Natural killer cell (primary cell): ENCODE measurements around the gene ACSBG1. TPM values are rescaled to one million over a fixed set of nuclear protein-coding genes. Genes with fewer than 3 reads are reported as not detected.

Experiments
- ATAC-seq, 3 donors: fragments of 150-1000 bp in 2 of 3; fragments of 200-7000 bp in 1 of 3; cut with Tn5 transposase; 1 replicate in 1 of 3; 2 replicates in 2 of 3; pipeline ENCODE4 v1.10.0; 2021; ENCODE audit warnings: mild to moderate bottlenecking in 2 of 3, moderate library complexity in 2 of 3
- DNase-seq, 2 donors: peaks; one replicate each; pipeline versions ENCODE4 v3.0.0 to v3.0.0-alpha.2; 2013 to 2021; ENCODE audit warnings: mixed read lengths in 1 of 2
- H3K27ac ChIP-seq: one replicate; pipeline ENCODE4 v1.5.1; 2013; ENCODE audit warnings: mild to moderate bottlenecking, low read length
- H3K27me3 ChIP-seq: one replicate; pipeline ENCODE4 v1.6.1; 2013; ENCODE audit warnings: low read length; ENCODE audit not compliant: control insufficient read depth, insufficient read depth
- H3K36me3 ChIP-seq: one replicate; pipeline ENCODE4 v1.6.1; 2013; ENCODE audit warnings: low read length; ENCODE audit not compliant: control insufficient read depth, insufficient read depth
- H3K4me1 ChIP-seq: one replicate; pipeline ENCODE4 v1.6.1; 2013; ENCODE audit warnings: low read length; ENCODE audit not compliant: control insufficient read depth, insufficient read depth
- H3K4me3 ChIP-seq: one replicate; pipeline ENCODE4 v1.5.1; 2013; ENCODE audit warnings: low read length
- H3K9me3 ChIP-seq: one replicate; pipeline ENCODE4 v1.6.1; 2013; ENCODE audit warnings: low read length; ENCODE audit not compliant: control insufficient read depth, insufficient read depth
- H3K27ac Mint-ChIP-seq, 2 donors: one replicate each; pipeline ENCODE4 v1.8.0; 2022; ENCODE audit warnings: mild to moderate bottlenecking in 2 of 2, mixed read lengths in 2 of 2, moderate library complexity in 1 of 2
- H3K27me3 Mint-ChIP-seq, 2 donors: one replicate each; pipeline ENCODE4 v1.8.0; 2022; ENCODE audit warnings: low read depth in 2 of 2, mixed read lengths in 2 of 2
- H3K36me3 Mint-ChIP-seq: one replicate; pipeline ENCODE4 v1.8.0; 2022; ENCODE audit warnings: mixed read lengths
- H3K4me1 Mint-ChIP-seq, 2 donors: one replicate each; pipeline ENCODE4 v1.8.0; 2022; ENCODE audit warnings: mixed read lengths in 2 of 2
- H3K4me3 Mint-ChIP-seq: one replicate; pipeline ENCODE4 v1.8.0; 2022; ENCODE audit warnings: mild to moderate bottlenecking, moderate library complexity, mixed read lengths
- H3K9me3 Mint-ChIP-seq, 2 donors: one replicate each; pipeline ENCODE4 v1.8.0; 2022; ENCODE audit warnings: mixed read lengths in 2 of 2
- WGBS: methylation state at CpG from one replicate; pipeline ENCODE4 v1.1.7; 2013; ENCODE audit warnings: missing lambda C conversion rate; ENCODE audit not compliant: insufficient coverage; 5-methylcytosine and 5-hydroxymethylcytosine counted together
- intact Hi-C: fragments of 100-400 bp; cut with micrococcal nuclease; formaldehyde crosslinking; loops from one replicate; pipeline ENCODE4 v1.14.2; 2022
- total RNA-seq, 4 donors: library from RNA; stranded (reverse); fragments of 120-200 nt in 1 of 4; gene quantifications; one replicate each; pipeline versions ENCODE4 v1.2.3 to v1.2.4, GENCODE V29; 2013 to 2022
- TF ChIP-seq, protein P1 (sequence below): fragments of 200-600 bp; IDR thresholded peaks from one replicate; pipeline ENCODE4 v1.8.0; 2022; ENCODE audit warnings: antibody characterized with exemption

ACSBG1 gene
- total RNA-seq, 3 donors from 2014 or later (not counting 1 experiment from before 2014, with no cell fraction given) = 0.07 TPM; not detected in 2

DNA sequence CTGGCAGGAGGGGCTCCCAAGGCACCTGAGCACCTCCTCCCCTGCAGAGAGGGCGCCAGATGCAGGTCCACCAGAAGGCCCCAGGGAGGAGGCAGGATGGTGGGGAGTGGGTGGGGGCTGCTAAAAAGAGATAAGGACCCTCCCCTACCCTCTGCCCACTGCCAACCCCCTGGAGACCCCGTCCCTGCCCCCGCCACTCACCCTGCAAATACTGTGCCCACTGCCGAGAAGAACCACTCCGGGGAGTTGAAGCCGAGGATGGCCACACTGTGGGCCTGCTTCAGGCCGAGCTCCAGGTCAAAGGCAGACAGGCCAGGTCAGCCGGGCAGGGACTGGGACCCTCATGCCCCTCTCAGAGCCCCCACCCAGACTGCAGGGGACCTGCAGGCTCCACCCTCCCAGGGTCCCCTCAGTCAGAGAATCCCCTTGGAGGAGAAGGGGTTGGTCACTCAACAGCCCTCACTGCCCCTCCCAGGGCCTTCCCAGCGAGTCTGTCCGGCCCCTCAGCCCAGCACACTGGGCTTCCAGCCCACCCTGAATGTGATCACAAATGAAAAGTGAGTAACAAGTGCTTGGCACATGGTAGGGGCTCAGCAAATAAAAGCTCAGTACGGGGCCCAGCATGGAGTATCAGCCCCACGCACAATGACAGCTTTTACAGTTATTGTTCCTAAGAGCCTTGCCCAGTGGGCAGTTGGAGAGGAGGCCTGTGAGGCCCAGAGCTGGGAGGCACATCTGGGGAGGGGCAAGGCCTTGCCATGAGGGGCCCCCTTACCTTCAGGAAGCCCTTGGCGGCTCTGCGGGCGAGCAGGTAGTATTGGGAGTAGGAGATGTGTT is 40.4 kb downstream of the ACSBG1 start:
- 89% methylated on average over 14 of the region's 15 CpGs for WGBS
- intact Hi-C loops = loop anchor here (2.0 kb wide), 1 partner anchor 235 kb away; no protein-coding TSS in a partner anchor
- no peak for ATAC-seq
- Mint-ChIP-seq H3K27ac (no peak overlapping the region), H3K36me3 (no peaks in the 10 kb centered on the region), H3K4me1 (no peaks in the 10 kb centered on the region), H3K4me3 (no peak overlapping the region), H3K27me3 (peaks cover 3 to 13% of the 10 kb centered on the region in 2 donors), H3K9me3 (no peaks in the 10 kb centered on the region)
- DNase-seq = no peak
- Histone ChIP-seq H3K9me3 (no peaks in the 10 kb centered on the region), H3K4me1 (no peaks in the 10 kb centered on the region), H3K27ac (no peak overlapping the region), H3K27me3 (no peaks in the 10 kb centered on the region), H3K36me3 (no peaks in the 10 kb centered on the region), H3K4me3 (no peak overlapping the region)
- TF ChIP-seq, protein P1, sequence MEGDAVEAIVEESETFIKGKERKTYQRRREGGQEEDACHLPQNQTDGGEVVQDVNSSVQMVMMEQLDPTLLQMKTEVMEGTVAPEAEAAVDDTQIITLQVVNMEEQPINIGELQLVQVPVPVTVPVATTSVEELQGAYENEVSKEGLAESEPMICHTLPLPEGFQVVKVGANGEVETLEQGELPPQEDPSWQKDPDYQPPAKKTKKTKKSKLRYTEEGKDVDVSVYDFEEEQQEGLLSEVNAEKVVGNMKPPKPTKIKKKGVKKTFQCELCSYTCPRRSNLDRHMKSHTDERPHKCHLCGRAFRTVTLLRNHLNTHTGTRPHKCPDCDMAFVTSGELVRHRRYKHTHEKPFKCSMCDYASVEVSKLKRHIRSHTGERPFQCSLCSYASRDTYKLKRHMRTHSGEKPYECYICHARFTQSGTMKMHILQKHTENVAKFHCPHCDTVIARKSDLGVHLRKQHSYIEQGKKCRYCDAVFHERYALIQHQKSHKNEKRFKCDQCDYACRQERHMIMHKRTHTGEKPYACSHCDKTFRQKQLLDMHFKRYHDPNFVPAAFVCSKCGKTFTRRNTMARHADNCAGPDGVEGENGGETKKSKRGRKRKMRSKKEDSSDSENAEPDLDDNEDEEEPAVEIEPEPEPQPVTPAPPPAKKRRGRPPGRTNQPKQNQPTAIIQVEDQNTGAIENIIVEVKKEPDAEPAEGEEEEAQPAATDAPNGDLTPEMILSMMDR = no peak

DNA sequence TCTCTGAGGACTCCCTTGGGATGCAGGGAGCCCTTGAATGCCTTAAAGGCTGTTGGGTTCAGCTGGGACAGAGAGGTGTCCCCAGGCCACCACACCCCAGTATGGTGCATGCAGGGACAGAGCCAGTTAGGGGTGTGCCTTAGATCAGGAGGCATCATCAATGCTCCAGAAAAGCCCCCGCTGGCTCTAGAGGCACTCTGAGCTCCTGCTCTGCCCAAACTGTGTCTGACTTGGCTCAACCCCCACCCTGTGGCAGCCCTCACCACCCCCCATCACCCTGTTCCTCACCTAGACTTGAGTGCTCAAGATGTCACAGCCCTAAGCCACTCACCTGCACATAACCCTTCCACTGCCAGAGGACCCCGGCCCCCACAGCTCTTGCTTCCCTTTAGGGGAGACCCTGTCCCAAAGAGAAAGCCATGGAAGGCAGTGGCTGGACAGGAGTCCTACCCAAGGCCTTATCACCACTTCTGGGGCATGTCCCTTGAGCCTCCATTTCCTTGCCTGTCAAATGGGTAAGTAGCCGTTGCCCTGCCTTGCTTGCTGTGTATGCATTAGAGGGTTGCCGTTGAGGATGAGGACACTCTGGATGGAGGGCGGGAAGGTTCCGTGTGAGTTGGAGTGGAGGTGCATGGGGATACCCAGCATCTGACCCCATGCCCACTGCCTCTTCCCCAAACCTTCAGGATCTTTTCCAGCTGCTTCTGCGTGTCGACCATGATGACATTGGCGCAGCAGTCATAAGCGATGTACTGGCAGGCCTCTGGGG is 41.4 kb downstream of the ACSBG1 start:
- intact Hi-C loops = no loop called here
- Histone ChIP-seq H3K9me3 (no peaks in the 10 kb centered on the region), H3K4me3 (no peak overlapping the region), H3K27ac (no peak overlapping the region), H3K36me3 (no peaks in the 10 kb centered on the region), H3K4me1 (no peaks in the 10 kb centered on the region), H3K27me3 (no peaks in the 10 kb centered on the region)
- peak in 1 of 3 donors; percentile 19 for ATAC-seq
- TF ChIP-seq, protein P1 = no peak
- 92% methylated on average over 9 of the region's 10 CpGs for WGBS
- H3K36me3 Mint-ChIP-seq = no peaks in the 10 kb centered on the region
- H3K4me1 Mint-ChIP-seq = no peaks in the 10 kb centered on the region
- H3K9me3 Mint-ChIP-seq = no peaks in the 10 kb centered on the region
- DNase-seq = no peak
- H3K27ac Mint-ChIP-seq = no peak overlapping the region
- peaks cover 3 to 13% of the 10 kb centered on the region in 2 donors for H3K27me3 Mint-ChIP-seq
- no peak overlapping the region for H3K4me3 Mint-ChIP-seq

DNA sequence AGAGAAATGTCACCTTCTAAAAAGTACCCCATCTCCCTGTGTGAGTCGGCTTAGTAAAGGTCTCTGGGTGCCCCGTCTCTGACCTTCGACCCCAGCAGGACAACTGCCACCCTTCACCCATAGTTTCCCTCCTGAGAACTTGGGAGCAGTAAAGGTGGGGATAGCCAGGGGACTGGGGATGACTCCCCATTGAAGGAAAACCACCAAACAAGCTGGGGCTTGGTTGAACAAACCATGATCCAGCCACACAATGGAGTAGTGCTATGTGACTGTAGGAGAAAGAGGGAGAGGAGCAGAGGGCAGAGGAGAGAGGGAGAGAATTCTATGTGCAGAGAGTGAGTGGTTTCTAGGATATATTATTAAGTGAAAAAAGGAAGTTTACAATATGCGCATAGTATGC is 51.5 kb downstream of the ACSBG1 start:
- Mint-ChIP-seq H3K4me3 (no peak overlapping the region), H3K4me1 (no peaks in the 10 kb centered on the region), H3K27me3 (peaks cover 4 to 6% of the 10 kb centered on the region in 2 donors), H3K9me3 (no peaks in the 10 kb centered on the region), H3K36me3 (no peaks in the 10 kb centered on the region), H3K27ac (no peak overlapping the region)
- ATAC-seq (no peak), DNase-seq (no peak)
- no peaks in the 10 kb centered on the region for H3K9me3 ChIP-seq
- H3K4me1 ChIP-seq = no peaks in the 10 kb centered on the region
- TF ChIP-seq, protein P1 = no peak
- H3K27me3 ChIP-seq = no peaks in the 10 kb centered on the region
- H3K27ac ChIP-seq = no peak overlapping the region
- intact Hi-C loops = no loop called here
- H3K4me3 ChIP-seq = no peak overlapping the region
- H3K36me3 ChIP-seq = no peaks in the 10 kb centered on the region
- 97% methylated on average over 4 of the region's 4 CpGs for WGBS
